Measurements from ENCODE around the gene MSMB. TPM values are rescaled to one million over a fixed set of nuclear protein-coding genes. Genes with fewer than 3 reads are reported as not detected.
"Not testable (repeated sequence)": the region's sequence is repeated elsewhere in the genome, so short reads cannot be mapped to it uniquely, and the experiment has no call there.

The MSMB gene
- total RNA-seq, 1 experiment from 2014 or later, result 2.4 TPM

DNA sequence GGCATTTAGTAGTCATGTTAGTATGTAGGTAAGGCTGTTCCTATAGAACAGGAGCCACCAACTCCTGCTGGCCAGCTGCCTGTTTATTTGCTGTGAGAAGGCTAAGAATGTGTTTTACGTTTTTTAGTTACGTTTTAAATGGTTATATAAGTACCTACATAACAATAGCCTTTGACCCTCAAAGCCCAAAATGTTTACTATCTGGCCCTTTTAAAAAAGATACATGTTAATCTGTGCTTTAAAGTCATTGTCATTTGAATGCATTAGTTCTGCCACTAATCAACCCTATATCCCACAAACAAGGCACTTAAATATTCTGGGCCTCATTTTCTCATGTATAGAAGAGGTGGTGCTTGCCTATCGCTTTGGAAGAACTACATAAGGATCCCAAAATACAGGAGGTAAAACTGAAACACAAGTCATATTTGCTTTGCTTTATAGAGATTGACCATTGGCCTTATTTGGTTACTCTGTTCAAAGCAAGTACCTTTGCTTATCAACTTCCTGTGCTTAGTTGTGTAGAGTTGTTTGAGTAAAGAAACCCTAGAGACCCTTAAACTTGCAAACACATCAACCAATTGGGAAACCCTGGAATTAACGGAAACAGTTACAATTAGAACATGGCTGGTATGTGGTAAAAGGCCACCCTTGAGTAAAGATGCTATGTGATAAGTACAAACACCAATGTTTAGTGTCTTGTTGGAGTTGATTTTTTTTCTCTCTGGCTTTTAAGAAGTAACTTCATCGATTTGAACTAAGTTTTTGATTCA, 47.9 kb downstream of the MSMB start:
- TF ChIP-seq, protein P1, sequence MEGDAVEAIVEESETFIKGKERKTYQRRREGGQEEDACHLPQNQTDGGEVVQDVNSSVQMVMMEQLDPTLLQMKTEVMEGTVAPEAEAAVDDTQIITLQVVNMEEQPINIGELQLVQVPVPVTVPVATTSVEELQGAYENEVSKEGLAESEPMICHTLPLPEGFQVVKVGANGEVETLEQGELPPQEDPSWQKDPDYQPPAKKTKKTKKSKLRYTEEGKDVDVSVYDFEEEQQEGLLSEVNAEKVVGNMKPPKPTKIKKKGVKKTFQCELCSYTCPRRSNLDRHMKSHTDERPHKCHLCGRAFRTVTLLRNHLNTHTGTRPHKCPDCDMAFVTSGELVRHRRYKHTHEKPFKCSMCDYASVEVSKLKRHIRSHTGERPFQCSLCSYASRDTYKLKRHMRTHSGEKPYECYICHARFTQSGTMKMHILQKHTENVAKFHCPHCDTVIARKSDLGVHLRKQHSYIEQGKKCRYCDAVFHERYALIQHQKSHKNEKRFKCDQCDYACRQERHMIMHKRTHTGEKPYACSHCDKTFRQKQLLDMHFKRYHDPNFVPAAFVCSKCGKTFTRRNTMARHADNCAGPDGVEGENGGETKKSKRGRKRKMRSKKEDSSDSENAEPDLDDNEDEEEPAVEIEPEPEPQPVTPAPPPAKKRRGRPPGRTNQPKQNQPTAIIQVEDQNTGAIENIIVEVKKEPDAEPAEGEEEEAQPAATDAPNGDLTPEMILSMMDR (IDR thresholded peaks at IDR 0.05; ENCODE audit: unreplicated experiment), result no peak
- Mint-ChIP-seq H3K9me3 (ENCODE audit: low read depth, unreplicated experiment) (no peaks in the 10 kb centered on the region), H3K4me3 (ENCODE audit: low read depth, unreplicated experiment) (no peak overlapping the region), H3K36me3 (ENCODE audit: insufficient read depth, unreplicated experiment) (peaks cover 51% of the 10 kb centered on the region), H3K27me3 (ENCODE audit: unreplicated experiment) (no peaks in the 10 kb centered on the region), H3K27ac (ENCODE audit: unreplicated experiment) (no peak overlapping the region), H3K4me1 (ENCODE audit: low read depth, unreplicated experiment) (peaks cover 11% of the 10 kb centered on the region)
- intact Hi-C loops (cut with micrococcal nuclease; ENCODE audit: unreplicated experiment), result no loop called here
- CTCF ChIA-PET, result no interaction called here
- no TSS peak for BruUV-seq (replicated peaks)
- no peak for DNase-seq

GRCh38 chr10:45997557-45997956, 48.5 kb downstream of the MSMB start:
- DNase-seq, result no peak
- H3K36me3 Mint-ChIP-seq (ENCODE audit: insufficient read depth, unreplicated experiment), result peaks cover 53% of the 10 kb centered on the region
- no peak overlapping the region for H3K4me3 Mint-ChIP-seq (ENCODE audit: low read depth, unreplicated experiment)
- H3K27ac Mint-ChIP-seq (ENCODE audit: unreplicated experiment), result no peak overlapping the region
- intact Hi-C loops (cut with micrococcal nuclease; ENCODE audit: unreplicated experiment), result no loop called here
- H3K27me3 Mint-ChIP-seq (ENCODE audit: unreplicated experiment), result no peaks in the 10 kb centered on the region
- H3K4me1 Mint-ChIP-seq (ENCODE audit: low read depth, unreplicated experiment), result peaks cover 11% of the 10 kb centered on the region
- BruUV-seq (replicated peaks), result no TSS peak
- CTCF ChIA-PET, result interaction anchor here (0.6 kb wide), 1 partner anchor 229 kb away, joined by 4 read pairs; no protein-coding TSS in a partner anchor
- no peaks in the 10 kb centered on the region for H3K9me3 Mint-ChIP-seq (ENCODE audit: low read depth, unreplicated experiment)
- TF ChIP-seq, protein P1 (IDR thresholded peaks at IDR 0.05; ENCODE audit: unreplicated experiment), result no peak

DNA sequence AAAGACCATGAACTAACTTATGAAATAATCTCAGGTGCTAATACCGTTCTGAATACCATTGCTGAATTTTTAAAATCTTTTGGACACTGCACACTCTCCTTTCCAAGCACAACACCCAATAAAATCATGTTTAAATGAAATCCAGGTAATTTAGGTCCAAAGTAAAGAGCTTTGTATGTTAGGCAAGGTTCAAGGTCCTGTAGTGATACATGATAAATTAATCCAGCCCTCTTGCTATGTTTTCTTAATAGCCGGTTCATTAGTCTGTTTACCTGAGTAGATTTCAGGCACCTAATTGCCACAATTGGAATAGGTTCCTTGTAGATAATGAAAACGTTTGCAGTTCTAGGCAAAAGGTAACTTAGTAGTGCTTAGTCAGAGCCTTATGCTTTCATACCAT, 60.5 kb downstream of the MSMB start:
- intact Hi-C loops (cut with micrococcal nuclease; ENCODE audit: unreplicated experiment); H3K27me3 Mint-ChIP-seq (ENCODE audit: unreplicated experiment); H3K27ac Mint-ChIP-seq (ENCODE audit: unreplicated experiment); BruUV-seq (replicated peaks); CTCF ChIA-PET; H3K9me3 Mint-ChIP-seq (ENCODE audit: low read depth, unreplicated experiment); DNase-seq; H3K36me3 Mint-ChIP-seq (ENCODE audit: insufficient read depth, unreplicated experiment); H3K4me3 Mint-ChIP-seq (ENCODE audit: low read depth, unreplicated experiment); H3K4me1 Mint-ChIP-seq (ENCODE audit: low read depth, unreplicated experiment): not testable (repeated sequence)

DNA sequence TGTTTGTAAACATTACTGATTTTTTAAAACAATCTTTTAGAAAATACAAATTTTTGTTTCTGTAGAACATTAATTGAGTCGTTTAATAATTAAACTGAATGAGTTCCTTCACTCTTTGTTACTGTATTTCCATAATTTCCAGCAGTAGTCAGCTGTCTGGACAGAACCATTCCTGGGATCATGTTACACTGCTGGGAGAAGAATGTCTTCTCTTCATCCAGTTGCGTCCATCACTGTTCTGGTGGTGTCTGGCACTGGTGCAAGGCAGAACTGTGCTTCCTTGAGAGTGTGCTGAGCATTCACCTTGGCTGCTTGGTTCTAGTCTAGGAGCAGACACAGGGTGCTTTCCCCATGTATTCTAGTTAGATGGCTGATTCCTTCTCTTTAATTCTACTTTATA, 61.6 kb downstream of the MSMB start:
- H3K4me1 Mint-ChIP-seq (ENCODE audit: low read depth, unreplicated experiment); BruUV-seq (replicated peaks); H3K36me3 Mint-ChIP-seq (ENCODE audit: insufficient read depth, unreplicated experiment); H3K9me3 Mint-ChIP-seq (ENCODE audit: low read depth, unreplicated experiment); CTCF ChIA-PET; H3K27ac Mint-ChIP-seq (ENCODE audit: unreplicated experiment); H3K27me3 Mint-ChIP-seq (ENCODE audit: unreplicated experiment); H3K4me3 Mint-ChIP-seq (ENCODE audit: low read depth, unreplicated experiment): not testable (repeated sequence)
- intact Hi-C loops (cut with micrococcal nuclease; ENCODE audit: unreplicated experiment), result loop anchor here (1.0 kb wide), 1 partner anchor 44 kb away; no protein-coding TSS in a partner anchor
- peak; percentile 10 for DNase-seq

GRCh38 chr10:45983538-45984186, 62.4 kb downstream of the MSMB start:
- CTCF ChIA-PET; H3K36me3 Mint-ChIP-seq (ENCODE audit: insufficient read depth, unreplicated experiment); H3K9me3 Mint-ChIP-seq (ENCODE audit: low read depth, unreplicated experiment); H3K4me1 Mint-ChIP-seq (ENCODE audit: low read depth, unreplicated experiment); H3K4me3 Mint-ChIP-seq (ENCODE audit: low read depth, unreplicated experiment); BruUV-seq (replicated peaks); H3K27ac Mint-ChIP-seq (ENCODE audit: unreplicated experiment); H3K27me3 Mint-ChIP-seq (ENCODE audit: unreplicated experiment): not testable (repeated sequence)
- peak; percentile 56 for DNase-seq
- intact Hi-C loops (cut with micrococcal nuclease; ENCODE audit: unreplicated experiment), result loop anchor here (1.0 kb wide), 1 partner anchor 45 kb away; no protein-coding TSS in a partner anchor
- TF ChIP-seq, protein P1 (IDR thresholded peaks at IDR 0.05; ENCODE audit: unreplicated experiment), result peak; percentile 21

Other genes with a start within 250 kb of the MSMB start
- gene AGAP4, start 198.8 kb downstream of the MSMB start, total RNA-seq (2022), result 31.4 and 33.3 TPM in 2 replicates
- 72.2 and 78.6 TPM in 2 replicates for gene TIMM23, start 73.8 kb downstream of the MSMB start, total RNA-seq (2022)
- 77.3 and 81.9 TPM in 2 replicates for gene NCOA4, start 15.6 kb downstream of the MSMB start, total RNA-seq (2022)
- not detected in 2 replicates for gene ANTXRL, start 240.7 kb upstream of the MSMB start, total RNA-seq (2022)

All from Calu3 (cell line).